Heart left ventricle (tissue), 13 donors: ENCODE results near the gene AGPAT3.

ENCODE experiments used
- POLR2A ChIP-seq, 2 donors: fragments of 450-650 bp; IDR thresholded peaks; one replicate each; pipeline ENCODE4 v1.6.1; 2017; ENCODE audit warnings: antibody characterized with exemption in 2 of 2, mild to moderate bottlenecking in 2 of 2, moderate library complexity in 2 of 2
- TF ChIP-seq, protein P1 (sequence below), 12 donors: fragments of 200-600 bp; sonication (generic) in 4 of 12; IDR thresholded peaks; one replicate each; pipeline versions ENCODE4 v1.5.0 to v1.8.0; 2018 to 2022; ENCODE audit warnings: antibody characterized with exemption in 12 of 12, mild to moderate bottlenecking in 5 of 12
- donor health status: ischemic (EF 13 %, LVEDD 7.1; RV severe dilation, severe dysfunction).
- donor health status: DM: no; HTN: yes; CAD: no.
- donor health status: DM: no; HTN: no; CAD: no.
- donor health status: ischemic (EF 25% LVEDD 6.9; RV normal size, moderate dysfunction).
- donor health status: ischemic (EF 25% LVEDD 5.7; RV mildly dilated, moderate dysfunction).
- donor health status: ischemic (EF 35%, LVEDD 5.7; RV mildly dilated, moderate dysfunction).
- donor health status: nonischemic (EF 11% LVEDD 7.7; RV severe dilation, severe dysfunction).
- donor health status: DM: yes; HTN: yes; CAD: no.
- donor health status: PGD.
- donor health status: ischemic (EF 29% LVEDD 5.4; RV normal size, mild dysfunction).
- donor health status: nonischemic (EF 23%, LVEDD 6.1; RV moderate dilation, normal function).

DNA sequence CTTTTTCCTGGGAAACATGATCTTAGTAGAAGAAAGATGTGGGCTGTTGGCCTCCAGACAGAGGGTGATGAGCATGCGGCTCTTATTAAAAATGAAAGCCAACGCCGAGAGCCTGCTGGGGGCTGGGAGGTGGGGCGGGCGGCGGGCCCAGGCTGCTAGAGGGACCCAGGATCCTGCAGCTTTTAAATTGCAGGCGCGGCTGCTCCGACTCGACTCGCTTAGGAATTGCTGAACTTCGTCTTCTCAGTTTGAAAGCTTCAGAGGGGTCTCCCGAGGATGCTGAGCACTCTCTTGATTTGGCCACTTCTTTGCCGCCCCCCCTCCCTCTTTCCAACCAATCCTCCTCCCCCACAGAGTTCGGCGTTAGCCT, 1.2 kb downstream of the AGPAT3 start:
- TF ChIP-seq, protein P1, sequence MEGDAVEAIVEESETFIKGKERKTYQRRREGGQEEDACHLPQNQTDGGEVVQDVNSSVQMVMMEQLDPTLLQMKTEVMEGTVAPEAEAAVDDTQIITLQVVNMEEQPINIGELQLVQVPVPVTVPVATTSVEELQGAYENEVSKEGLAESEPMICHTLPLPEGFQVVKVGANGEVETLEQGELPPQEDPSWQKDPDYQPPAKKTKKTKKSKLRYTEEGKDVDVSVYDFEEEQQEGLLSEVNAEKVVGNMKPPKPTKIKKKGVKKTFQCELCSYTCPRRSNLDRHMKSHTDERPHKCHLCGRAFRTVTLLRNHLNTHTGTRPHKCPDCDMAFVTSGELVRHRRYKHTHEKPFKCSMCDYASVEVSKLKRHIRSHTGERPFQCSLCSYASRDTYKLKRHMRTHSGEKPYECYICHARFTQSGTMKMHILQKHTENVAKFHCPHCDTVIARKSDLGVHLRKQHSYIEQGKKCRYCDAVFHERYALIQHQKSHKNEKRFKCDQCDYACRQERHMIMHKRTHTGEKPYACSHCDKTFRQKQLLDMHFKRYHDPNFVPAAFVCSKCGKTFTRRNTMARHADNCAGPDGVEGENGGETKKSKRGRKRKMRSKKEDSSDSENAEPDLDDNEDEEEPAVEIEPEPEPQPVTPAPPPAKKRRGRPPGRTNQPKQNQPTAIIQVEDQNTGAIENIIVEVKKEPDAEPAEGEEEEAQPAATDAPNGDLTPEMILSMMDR (IDR thresholded peaks at IDR 0.05), result no peak
- no peak for TF ChIP-seq POLR2A (IDR thresholded peaks at IDR 0.05)
